ENCODE results near the gene UHRF2.

GRCh38 chr9:6424940-6425339 lies 11.9 kb downstream of the UHRF2 start:
- TF ChIP-seq, protein P1, sequence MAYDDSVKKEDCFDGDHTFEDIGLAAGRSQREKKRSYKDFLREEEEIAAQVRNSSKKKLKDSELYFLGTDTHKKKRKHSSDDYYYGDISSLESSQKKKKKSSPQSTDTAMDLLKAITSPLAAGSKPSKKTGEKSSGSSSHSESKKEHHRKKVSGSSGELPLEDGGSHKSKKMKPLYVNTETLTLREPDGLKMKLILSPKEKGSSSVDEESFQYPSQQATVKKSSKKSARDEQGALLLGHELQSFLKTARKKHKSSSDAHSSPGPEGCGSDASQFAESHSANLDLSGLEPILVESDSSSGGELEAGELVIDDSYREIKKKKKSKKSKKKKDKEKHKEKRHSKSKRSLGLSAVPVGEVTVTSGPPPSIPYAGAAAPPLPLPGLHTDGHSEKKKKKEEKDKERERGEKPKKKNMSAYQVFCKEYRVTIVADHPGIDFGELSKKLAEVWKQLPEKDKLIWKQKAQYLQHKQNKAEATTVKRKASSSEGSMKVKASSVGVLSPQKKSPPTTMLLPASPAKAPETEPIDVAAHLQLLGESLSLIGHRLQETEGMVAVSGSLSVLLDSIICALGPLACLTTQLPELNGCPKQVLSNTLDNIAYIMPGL (CRISPR knock-in tag; IDR thresholded peaks at IDR 0.05) = no peak
- no peak for TF ChIP-seq CTCF (IDR thresholded peaks at IDR 0.05)
- no peak for TF ChIP-seq TEAD1 (CRISPR knock-in tag; IDR thresholded peaks at IDR 0.05)
- TF ChIP-seq MLX (CRISPR knock-in tag; IDR thresholded peaks at IDR 0.05) = no peak
- TF ChIP-seq ZNF317 (CRISPR knock-in tag; IDR thresholded peaks at IDR 0.05; ENCODE audit: borderline replicate concordance, low read depth) = no peak
- no peak for TF ChIP-seq NFYB (CRISPR knock-in tag; conservative IDR thresholded peaks at IDR 0.05; ENCODE audit: low read depth)
- TF ChIP-seq CBFB (CRISPR knock-in tag; IDR thresholded peaks at IDR 0.05; ENCODE audit: low read depth) = no peak
- TF ChIP-seq, protein P2, sequence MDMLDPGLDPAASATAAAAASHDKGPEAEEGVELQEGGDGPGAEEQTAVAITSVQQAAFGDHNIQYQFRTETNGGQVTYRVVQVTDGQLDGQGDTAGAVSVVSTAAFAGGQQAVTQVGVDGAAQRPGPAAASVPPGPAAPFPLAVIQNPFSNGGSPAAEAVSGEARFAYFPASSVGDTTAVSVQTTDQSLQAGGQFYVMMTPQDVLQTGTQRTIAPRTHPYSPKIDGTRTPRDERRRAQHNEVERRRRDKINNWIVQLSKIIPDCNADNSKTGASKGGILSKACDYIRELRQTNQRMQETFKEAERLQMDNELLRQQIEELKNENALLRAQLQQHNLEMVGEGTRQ (CRISPR knock-in tag; IDR thresholded peaks at IDR 0.05) = no peak
